IPS-18a (cell line): Measurements from ENCODE around the gene TDRKH.
A peak's percentile ranks its signal among the peaks of the same experiment; 100 is the strongest.

Experiments
- H3K27ac ChIP-seq: one replicate; pipeline ENCODE4 v1.5.1; 2013; ENCODE audit warnings: low read length
- H3K27me3 ChIP-seq: one replicate; pipeline ENCODE4 v1.6.1; 2013; ENCODE audit warnings: mild to moderate bottlenecking, low read length; ENCODE audit not compliant: control insufficient read depth, insufficient read depth
- H3K36me3 ChIP-seq: one replicate; pipeline ENCODE4 v1.6.1; 2013; ENCODE audit warnings: low read depth, low read length; ENCODE audit not compliant: control insufficient read depth
- H3K4me1 ChIP-seq: one replicate; pipeline ENCODE4 v1.6.1; 2013; ENCODE audit warnings: low read depth, low read length; ENCODE audit not compliant: control insufficient read depth
- H3K4me3 ChIP-seq: one replicate; pipeline ENCODE4 v1.5.1; 2013; ENCODE audit warnings: low read length
- H3K9ac ChIP-seq: one replicate; pipeline ENCODE4 v1.6.1; 2013; ENCODE audit warnings: mild to moderate bottlenecking, low read length, moderate library complexity
- H3K9me3 ChIP-seq: one replicate; pipeline ENCODE4 v1.6.1; 2013; ENCODE audit warnings: low read depth, low read length; ENCODE audit not compliant: control insufficient read depth

Gene TDRKH

GRCh38 chr1:151832318-151832980 is 42.1 kb upstream of the TDRKH start:
- Histone ChIP-seq H3K4me1 (peaks cover 14% of the 10 kb centered on the region), H3K36me3 (no peaks in the 10 kb centered on the region)

GRCh38 chr1:151831605-151832004 is 41.3 kb upstream of the TDRKH start, which contains the start of gene RORC:
TSS of gene RORC (minus strand) at chr1:151831802. CDS start at chr1:151831764, 38 bp downstream.
- H3K4me1 ChIP-seq, result peaks cover 14% of the 10 kb centered on the region
- H3K27me3 ChIP-seq, result peaks cover 1% of the 10 kb centered on the region
- H3K4me3 ChIP-seq, result no peak within 1 kb of the TSS
- H3K27ac ChIP-seq, result no peak within 1 kb of the TSS
- no peaks in the 10 kb centered on the region for H3K9me3 ChIP-seq
- no peaks in the 10 kb centered on the region for H3K36me3 ChIP-seq
- no peak within 1 kb of the TSS for H3K9ac ChIP-seq

More at GRCh38 chr1:151832318-151832980, 42.1 kb upstream of the TDRKH start:
- H3K27me3 ChIP-seq, result peaks cover 10% of the 10 kb centered on the region
- H3K9me3 ChIP-seq, result no peaks in the 10 kb centered on the region
- H3K27ac ChIP-seq, result no peak overlapping the region
- no peak overlapping the region for H3K4me3 ChIP-seq
- no peak overlapping the region for H3K9ac ChIP-seq

- no peaks in the 10 kb centered on the region for H3K27me3 ChIP-seq
- no peak overlapping the region for H3K27ac ChIP-seq
- H3K4me3 ChIP-seq, result no peak overlapping the region
- H3K9me3 ChIP-seq, result no peaks in the 10 kb centered on the region
- H3K36me3 ChIP-seq, result no peaks in the 10 kb centered on the region
- H3K9ac ChIP-seq, result no peak overlapping the region
- H3K4me1 ChIP-seq, result peaks cover 18% of the 10 kb centered on the region
Measured at GRCh38 chr1:151831256-151831591, 40.9 kb upstream of the TDRKH start.

DNA sequence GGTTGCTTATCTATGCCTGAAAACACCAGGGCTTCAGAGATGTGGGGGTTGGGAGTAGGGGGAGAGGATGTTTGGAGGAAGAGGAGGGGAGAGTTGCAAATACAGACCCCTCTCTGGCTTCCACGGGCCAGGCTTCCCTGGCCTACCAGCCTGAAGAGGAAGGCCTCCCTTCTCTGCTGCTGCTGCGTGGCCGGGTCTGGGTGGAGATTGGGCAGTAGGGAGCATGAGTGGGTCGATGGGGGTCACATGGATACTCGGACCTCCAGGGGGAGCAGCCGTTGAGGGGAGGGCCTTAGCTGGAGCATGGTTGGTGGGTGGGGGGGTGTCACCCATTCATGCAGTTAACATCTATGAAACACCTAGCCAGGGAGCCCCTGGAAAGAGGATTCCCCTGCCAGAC is 39.8 kb upstream of the TDRKH start:
- Histone ChIP-seq H3K27me3 (no peaks in the 10 kb centered on the region), H3K36me3 (no peaks in the 10 kb centered on the region), H3K9ac (no peak overlapping the region), H3K4me3 (no peak overlapping the region), H3K9me3 (no peaks in the 10 kb centered on the region), H3K4me1 (peaks cover 25% of the 10 kb centered on the region), H3K27ac (no peak overlapping the region)

- H3K4me3 ChIP-seq, result peak overlapping the region; percentile 9
- H3K27me3 ChIP-seq, result no peaks in the 10 kb centered on the region
- H3K9me3 ChIP-seq, result no peaks in the 10 kb centered on the region
- H3K9ac ChIP-seq, result no peak overlapping the region
- H3K27ac ChIP-seq, result no peak overlapping the region
- H3K4me1 ChIP-seq, result peaks cover 25% of the 10 kb centered on the region
- no peaks in the 10 kb centered on the region for H3K36me3 ChIP-seq
Measured at GRCh38 chr1:151829352-151830046, 39.2 kb upstream of the TDRKH start.

GRCh38 chr1:151828921-151829320 is 38.6 kb upstream of the TDRKH start:
- H3K9ac ChIP-seq, result no peak overlapping the region
- H3K27ac ChIP-seq, result no peak overlapping the region
- H3K4me3 ChIP-seq, result peak overlapping the region; percentile 9

DNA sequence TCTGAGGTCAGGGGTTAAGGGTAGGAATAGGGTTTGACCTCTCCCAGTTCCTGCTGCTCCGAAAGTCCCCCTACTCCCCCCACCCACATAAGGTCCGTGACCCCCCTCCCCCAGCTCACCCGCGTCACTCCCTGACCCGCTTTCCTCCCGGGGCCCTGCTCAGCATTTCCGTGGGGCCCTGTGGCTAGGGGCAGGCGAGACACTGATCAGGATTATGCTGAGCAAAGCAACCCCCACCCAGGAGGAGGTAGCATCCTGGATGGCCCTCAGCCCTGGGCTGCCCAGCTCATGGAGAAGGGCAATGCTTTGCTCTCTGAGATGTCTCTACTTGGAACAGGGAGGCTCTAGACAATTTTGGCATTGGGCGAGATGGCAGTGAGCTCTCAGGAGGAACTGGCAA is 37.6 kb upstream of the TDRKH start:
- H3K27ac ChIP-seq, result no peak overlapping the region

More at GRCh38 chr1:151828921-151829320, 38.6 kb upstream of the TDRKH start:
- Histone ChIP-seq H3K9me3 (no peaks in the 10 kb centered on the region), H3K36me3 (no peaks in the 10 kb centered on the region), H3K27me3 (no peaks in the 10 kb centered on the region), H3K4me1 (peaks cover 25% of the 10 kb centered on the region)

GRCh38 chr1:151825751-151826660 is 35.7 kb upstream of the TDRKH start:
- Histone ChIP-seq H3K27ac (no peak overlapping the region), H3K36me3 (no peaks in the 10 kb centered on the region), H3K4me1 (peaks cover 27% of the 10 kb centered on the region), H3K9ac (no peak overlapping the region), H3K27me3 (no peaks in the 10 kb centered on the region), H3K4me3 (no peak overlapping the region), H3K9me3 (no peaks in the 10 kb centered on the region)

More for the DNA sequence above, 37.6 kb upstream of the TDRKH start:
- Histone ChIP-seq H3K9me3 (no peaks in the 10 kb centered on the region), H3K4me1 (peaks cover 25% of the 10 kb centered on the region), H3K9ac (no peak overlapping the region), H3K36me3 (no peaks in the 10 kb centered on the region), H3K27me3 (no peaks in the 10 kb centered on the region), H3K4me3 (no peak overlapping the region)

DNA sequence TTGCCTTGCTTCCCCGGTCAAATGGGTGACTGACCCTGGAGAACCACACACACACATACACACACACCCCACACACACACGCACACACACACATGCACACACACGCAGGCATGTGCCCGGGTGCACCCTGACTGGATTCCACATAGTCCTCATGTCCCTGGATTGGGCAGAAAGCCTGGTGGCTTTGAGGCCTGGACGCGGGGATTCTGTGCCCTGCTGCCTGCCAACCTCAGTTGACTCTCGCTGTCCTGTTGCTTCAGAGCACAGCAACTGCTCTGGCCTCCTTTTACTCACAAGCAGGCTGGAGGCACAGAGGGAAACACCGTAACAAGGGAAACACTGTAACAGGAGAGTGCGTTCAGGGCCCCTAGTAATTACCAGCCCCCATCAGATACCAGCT is 34.9 kb upstream of the TDRKH start:
- Histone ChIP-seq H3K4me3 (no peak overlapping the region), H3K36me3 (no peaks in the 10 kb centered on the region), H3K9me3 (no peaks in the 10 kb centered on the region), H3K4me1 (peaks cover 22% of the 10 kb centered on the region), H3K27ac (no peak overlapping the region), H3K27me3 (no peaks in the 10 kb centered on the region), H3K9ac (no peak overlapping the region)

GRCh38 chr1:151823175-151823574 is 32.9 kb upstream of the TDRKH start:
- no peak overlapping the region for H3K9ac ChIP-seq
- H3K4me1 ChIP-seq, result peaks cover 15% of the 10 kb centered on the region
- no peaks in the 10 kb centered on the region for H3K27me3 ChIP-seq
- no peak overlapping the region for H3K27ac ChIP-seq
- H3K4me3 ChIP-seq, result no peak overlapping the region
- no peaks in the 10 kb centered on the region for H3K9me3 ChIP-seq
- H3K36me3 ChIP-seq, result no peaks in the 10 kb centered on the region

DNA sequence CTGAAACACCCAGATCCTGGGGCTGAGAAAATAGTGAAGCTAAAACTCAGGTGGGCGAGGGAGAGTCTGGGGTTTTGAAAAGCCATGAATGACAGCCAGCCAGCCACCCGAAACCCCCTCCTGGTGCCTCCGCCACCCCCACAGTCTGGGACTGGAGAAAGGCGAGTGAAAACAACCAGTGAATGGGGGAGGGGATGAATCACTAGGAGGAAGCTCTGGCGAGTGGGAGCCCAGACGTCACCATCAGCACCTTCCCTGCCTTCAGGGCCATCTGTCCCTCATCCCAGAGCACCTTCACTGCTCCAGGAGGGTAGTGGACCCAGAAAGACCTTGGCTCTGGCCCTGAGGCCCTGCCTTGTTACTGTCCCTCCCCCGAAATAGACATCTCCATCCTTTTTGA is 32.1 kb upstream of the TDRKH start:
- Histone ChIP-seq H3K4me1 (peaks cover 15% of the 10 kb centered on the region), H3K27me3 (no peaks in the 10 kb centered on the region), H3K9me3 (no peaks in the 10 kb centered on the region), H3K36me3 (no peaks in the 10 kb centered on the region), H3K4me3 (no peak overlapping the region), H3K9ac (no peak overlapping the region), H3K27ac (no peak overlapping the region)
